Astrocyte (in vitro differentiated cells and primary cell): ENCODE results near the gene LRP4. TPM values are rescaled to one million over a fixed set of nuclear protein-coding genes. Genes with fewer than 3 reads are reported as not detected.

ENCODE experiments used
- DNase-seq: peaks from one replicate; pipeline ENCODE4 v3.0.0-alpha.2; 2010; ENCODE audit warnings: low read depth
- FAIRE-seq: peaks from 2 replicates; lab custom pipeline; 2011; peaks lifted over from hg19 to GRCh38; lab: Jason Lieb, UNC
- H2AFZ ChIP-seq: 2 replicates; pipeline ENCODE4 v1.6.0; 2012; ENCODE audit warnings: low read depth, low read length, inconsistent platforms
- H3K27ac ChIP-seq: 2 replicates; pipeline ENCODE4 v1.5.1; 2011; ENCODE audit warnings: low read depth, low read length, inconsistent platforms
- H3K27me3 ChIP-seq: 2 replicates; pipeline ENCODE4 v1.6.0; 2011; ENCODE audit warnings: low read length, inconsistent platforms; ENCODE audit not compliant: insufficient read depth
- H3K36me3 ChIP-seq: 2 replicates; pipeline ENCODE4 v1.5.1; 2011; ENCODE audit warnings: low read length, inconsistent platforms; ENCODE audit not compliant: insufficient read depth
- H3K4me1 ChIP-seq: 2 replicates; pipeline ENCODE4 v1.5.1; 2011; ENCODE audit warnings: low read length, inconsistent platforms; ENCODE audit not compliant: insufficient read depth
- H3K4me2 ChIP-seq: 2 replicates; pipeline ENCODE4 v1.6.0; 2012; ENCODE audit warnings: low read length, inconsistent platforms
- H3K4me3 ChIP-seq: 2 replicates; pipeline ENCODE4 v1.5.1; 2011; ENCODE audit warnings: low read depth, mild to moderate bottlenecking, low read length, inconsistent platforms; ENCODE audit not compliant: insufficient read depth
- H3K79me2 ChIP-seq: 2 replicates; pipeline ENCODE4 v1.6.0; 2012; ENCODE audit warnings: mild to moderate bottlenecking, low read length, inconsistent platforms; ENCODE audit not compliant: insufficient read depth
- H3K9ac ChIP-seq: 2 replicates; pipeline ENCODE4 v1.6.0; 2012; ENCODE audit warnings: mild to moderate bottlenecking, low read length, inconsistent platforms
- H3K9me3 ChIP-seq: 2 replicates; pipeline ENCODE4 v1.5.1; 2012; ENCODE audit warnings: low read depth, mild to moderate bottlenecking, low read length, inconsistent platforms; ENCODE audit not compliant: insufficient read depth
- H4K20me1 ChIP-seq: 2 replicates; pipeline ENCODE4 v1.6.0; 2012; ENCODE audit warnings: low read length, inconsistent platforms; ENCODE audit not compliant: insufficient read depth
- H3K27ac Mint-ChIP-seq: one replicate; pipeline ENCODE4 v1.8.0; 2021; ENCODE audit warnings: mild to moderate bottlenecking, mixed read lengths; ENCODE audit not compliant: unreplicated experiment
- H3K27me3 Mint-ChIP-seq: one replicate; pipeline ENCODE4 v1.8.0; 2021; ENCODE audit warnings: low read depth, mixed read lengths; ENCODE audit not compliant: unreplicated experiment
- H3K36me3 Mint-ChIP-seq: one replicate; pipeline ENCODE4 v1.8.0; 2021; ENCODE audit warnings: low read depth, mixed read lengths; ENCODE audit not compliant: unreplicated experiment
- H3K4me1 Mint-ChIP-seq: one replicate; pipeline ENCODE4 v1.8.0; 2021; ENCODE audit warnings: low read depth, mixed read lengths; ENCODE audit not compliant: unreplicated experiment
- H3K4me3 Mint-ChIP-seq: one replicate; pipeline ENCODE4 v1.8.0; 2021; ENCODE audit warnings: mild to moderate bottlenecking, moderate library complexity, mixed read lengths; ENCODE audit not compliant: unreplicated experiment
- H3K9me3 Mint-ChIP-seq: one replicate; pipeline ENCODE4 v1.8.0; 2021; ENCODE audit warnings: mild to moderate bottlenecking, mixed read lengths; ENCODE audit not compliant: unreplicated experiment
- EZH2 ChIP-seq: IDR thresholded peaks from 2 replicates; pipeline ENCODE4 v1.6.1; 2012; ENCODE audit warnings: mild to moderate bottlenecking, low read length, inconsistent platforms; ENCODE audit not compliant: insufficient read depth
- total RNA-seq: library from RNA; stranded (reverse); gene quantifications from 2 replicates; pipeline ENCODE4 v1.2.1, GENCODE V29; 2021
- TF ChIP-seq, protein P1 (sequence below): IDR thresholded peaks from 2 replicates; pipeline ENCODE4 v1.5.1; 2011; ENCODE audit warnings: low read depth, mild to moderate bottlenecking, inconsistent platforms, low read length, moderate library complexity; ENCODE audit not compliant: insufficient read depth

The LRP4 gene
- total RNA-seq, 1 donor from 2014 or later: 19.0 TPM

DNA sequence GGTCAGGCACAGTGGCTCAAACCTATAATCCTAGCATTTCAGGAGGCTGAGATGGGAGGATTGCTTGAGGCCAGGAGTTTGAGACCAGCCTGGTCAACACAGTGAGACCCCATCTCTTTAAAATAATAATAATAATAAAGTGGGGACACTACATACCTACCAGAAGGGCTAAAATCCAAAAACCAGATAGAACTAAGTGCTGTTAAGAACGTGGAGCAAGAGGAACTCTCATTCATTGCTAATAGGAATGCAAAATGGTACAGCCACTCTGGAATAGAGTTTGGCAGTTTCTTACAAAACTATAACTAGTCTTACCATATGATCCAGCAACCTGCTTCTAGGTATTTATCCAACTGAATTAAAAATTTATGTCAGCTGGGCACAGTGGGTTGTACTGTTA, 81.9 kb downstream of the LRP4 start:
- no peak overlapping the region for H3K4me3 Mint-ChIP-seq
- no peaks in the 10 kb centered on the region for H3K9me3 ChIP-seq
- no peak overlapping the region for H3K9ac ChIP-seq
- no peak overlapping the region for H2AFZ ChIP-seq
- no peaks in the 10 kb centered on the region for H3K36me3 ChIP-seq
- H3K4me1 Mint-ChIP-seq: peaks cover 9% of the 10 kb centered on the region
- no peak overlapping the region for H3K4me2 ChIP-seq
- no peak overlapping the region for H3K4me3 ChIP-seq
- no peaks in the 10 kb centered on the region for H3K9me3 Mint-ChIP-seq
- peaks cover 56% of the 10 kb centered on the region for H4K20me1 ChIP-seq
- FAIRE-seq: no peak
- no peak for DNase-seq
- no peaks in the 10 kb centered on the region for H3K27me3 Mint-ChIP-seq
- H3K4me1 ChIP-seq: no peaks in the 10 kb centered on the region
- TF ChIP-seq, protein P1, sequence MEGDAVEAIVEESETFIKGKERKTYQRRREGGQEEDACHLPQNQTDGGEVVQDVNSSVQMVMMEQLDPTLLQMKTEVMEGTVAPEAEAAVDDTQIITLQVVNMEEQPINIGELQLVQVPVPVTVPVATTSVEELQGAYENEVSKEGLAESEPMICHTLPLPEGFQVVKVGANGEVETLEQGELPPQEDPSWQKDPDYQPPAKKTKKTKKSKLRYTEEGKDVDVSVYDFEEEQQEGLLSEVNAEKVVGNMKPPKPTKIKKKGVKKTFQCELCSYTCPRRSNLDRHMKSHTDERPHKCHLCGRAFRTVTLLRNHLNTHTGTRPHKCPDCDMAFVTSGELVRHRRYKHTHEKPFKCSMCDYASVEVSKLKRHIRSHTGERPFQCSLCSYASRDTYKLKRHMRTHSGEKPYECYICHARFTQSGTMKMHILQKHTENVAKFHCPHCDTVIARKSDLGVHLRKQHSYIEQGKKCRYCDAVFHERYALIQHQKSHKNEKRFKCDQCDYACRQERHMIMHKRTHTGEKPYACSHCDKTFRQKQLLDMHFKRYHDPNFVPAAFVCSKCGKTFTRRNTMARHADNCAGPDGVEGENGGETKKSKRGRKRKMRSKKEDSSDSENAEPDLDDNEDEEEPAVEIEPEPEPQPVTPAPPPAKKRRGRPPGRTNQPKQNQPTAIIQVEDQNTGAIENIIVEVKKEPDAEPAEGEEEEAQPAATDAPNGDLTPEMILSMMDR: no peak
- no peak for TF ChIP-seq EZH2
- H3K27ac ChIP-seq: no peak overlapping the region
- H3K36me3 Mint-ChIP-seq: no peaks in the 10 kb centered on the region
- H3K79me2 ChIP-seq: peaks cover 99% of the 10 kb centered on the region
- H3K27me3 ChIP-seq: no peaks in the 10 kb centered on the region
- H3K27ac Mint-ChIP-seq: no peak overlapping the region

DNA sequence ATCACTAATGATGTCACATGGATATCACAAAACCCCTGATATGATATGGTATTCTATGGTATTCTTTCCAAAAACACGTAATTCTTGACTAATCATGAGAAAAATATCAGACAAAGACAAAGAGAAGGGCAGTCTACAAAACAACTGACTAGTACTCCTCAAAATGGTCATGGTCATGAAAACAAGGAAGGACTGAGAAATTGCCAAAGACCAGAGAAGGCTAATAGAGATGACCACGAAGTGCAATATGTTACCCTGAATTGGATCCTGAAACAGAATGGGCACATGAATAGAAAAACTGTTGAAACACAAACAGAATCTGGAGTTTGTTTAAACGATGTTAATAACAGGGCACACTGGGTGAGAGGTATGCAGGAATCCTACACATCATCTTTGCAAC, 82.5 kb downstream of the LRP4 start:
- H3K27me3 Mint-ChIP-seq: no peaks in the 10 kb centered on the region
- H3K9ac ChIP-seq: no peak overlapping the region
- peaks cover 59% of the 10 kb centered on the region for H4K20me1 ChIP-seq
- no peak for TF ChIP-seq EZH2
- TF ChIP-seq, protein P1: no peak
- no peaks in the 10 kb centered on the region for H3K36me3 Mint-ChIP-seq
- H3K4me3 Mint-ChIP-seq: no peak overlapping the region
- no peak overlapping the region for H3K27ac Mint-ChIP-seq
- peaks cover 99% of the 10 kb centered on the region for H3K79me2 ChIP-seq
- no peak overlapping the region for H3K27ac ChIP-seq
- H3K4me1 ChIP-seq: no peaks in the 10 kb centered on the region
- no peaks in the 10 kb centered on the region for H3K36me3 ChIP-seq
- no peak for FAIRE-seq
- no peak for DNase-seq
- no peaks in the 10 kb centered on the region for H3K27me3 ChIP-seq
- H3K9me3 Mint-ChIP-seq: no peaks in the 10 kb centered on the region
- no peak overlapping the region for H3K4me3 ChIP-seq
- H3K4me2 ChIP-seq: no peak overlapping the region
- no peak overlapping the region for H2AFZ ChIP-seq
- H3K9me3 ChIP-seq: no peaks in the 10 kb centered on the region
- peaks cover 7% of the 10 kb centered on the region for H3K4me1 Mint-ChIP-seq

DNA sequence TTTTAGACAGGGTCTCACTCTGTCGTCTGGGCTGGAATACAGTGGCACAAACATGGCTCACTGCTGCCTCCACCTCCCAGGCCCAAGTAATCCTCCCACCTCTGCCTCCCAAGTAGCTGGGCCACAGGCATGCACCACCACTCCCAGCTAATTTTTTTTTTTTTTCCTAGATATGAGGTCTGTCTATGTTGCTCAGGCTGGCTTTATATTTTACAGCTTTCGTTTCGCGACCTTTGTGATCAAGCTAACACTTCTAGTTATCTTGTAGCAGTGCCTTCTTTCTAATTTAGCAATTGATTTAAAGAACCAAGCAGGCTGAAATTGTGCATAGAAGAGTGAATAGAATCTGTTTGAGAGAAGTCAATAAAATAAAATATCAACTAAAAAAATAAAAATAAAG, 83.5 kb downstream of the LRP4 start:
- Mint-ChIP-seq H3K4me1 (peaks cover 7% of the 10 kb centered on the region), H3K36me3 (no peaks in the 10 kb centered on the region), H3K27ac (no peak overlapping the region), H3K9me3 (no peaks in the 10 kb centered on the region), H3K4me3 (no peak overlapping the region), H3K27me3 (no peaks in the 10 kb centered on the region)
- H3K9me3 ChIP-seq: no peaks in the 10 kb centered on the region
- no peaks in the 10 kb centered on the region for H3K27me3 ChIP-seq
- TF ChIP-seq EZH2: no peak
- TF ChIP-seq, protein P1: no peak
- peaks cover 98% of the 10 kb centered on the region for H3K79me2 ChIP-seq
- H3K4me2 ChIP-seq: no peak overlapping the region
- H2AFZ ChIP-seq: no peak overlapping the region
- no peaks in the 10 kb centered on the region for H3K36me3 ChIP-seq
- no peaks in the 10 kb centered on the region for H3K4me1 ChIP-seq
- peaks cover 59% of the 10 kb centered on the region for H4K20me1 ChIP-seq
- no peak overlapping the region for H3K27ac ChIP-seq
- H3K4me3 ChIP-seq: no peak overlapping the region
- no peak overlapping the region for H3K9ac ChIP-seq
- DNase-seq (no peak), FAIRE-seq (no peak)
